Ascending aorta (tissue), 2 donors: ENCODE data around the gene TMEM35B. TPM values are rescaled to one million over a fixed set of nuclear protein-coding genes. Genes with fewer than 3 reads are reported as not detected.
A peak's percentile ranks its signal among the peaks of the same experiment; 100 is the strongest.
"Not testable (repeated sequence)": the region's sequence is repeated elsewhere in the genome, so short reads cannot be mapped to it uniquely, and the experiment has no call there.

Experiments used
- DNase-seq, 2 donors: peaks; one replicate each; pipeline ENCODE4 v3.0.0-alpha.2; 2019; ENCODE audit warnings: low spot score in 2 of 2
- H3K27ac ChIP-seq, 2 donors: fragments of 200-600 bp; sonication (generic); one replicate each; pipeline ENCODE4 v1.5.1; 2016 to 2017; ENCODE audit warnings: mild to moderate bottlenecking in 1 of 2
- H3K27me3 ChIP-seq: fragments of 200-600 bp; sonication (generic); one replicate; pipeline ENCODE4 v1.5.1; 2017
- H3K36me3 ChIP-seq, 2 donors: fragments of 200-600 bp; sonication (generic); one replicate each; pipeline ENCODE4 v1.5.1; 2016
- H3K4me1 ChIP-seq, 2 donors: fragments of 200-600 bp; sonication (generic); one replicate each; pipeline ENCODE4 v1.5.1; 2016 to 2017; ENCODE audit warnings: mild to moderate bottlenecking in 1 of 2
- H3K4me3 ChIP-seq, 2 donors: fragments of 200-600 bp; sonication (generic); one replicate each; pipeline ENCODE4 v1.5.1; 2016 to 2017; ENCODE audit warnings: mild to moderate bottlenecking in 1 of 2
- H3K9me3 ChIP-seq, 2 donors: fragments of 200-600 bp; sonication (generic); one replicate each; pipeline ENCODE4 v1.5.1; 2016
- intact Hi-C: fragments of 100-400 bp; cut with DNase I; formaldehyde crosslinking; loops from one replicate; pipeline ENCODE4 v1.15.1; 2023
- total RNA-seq: library from RNA; depleted of rRNA; stranded (reverse); fragments of >200 nt; gene quantifications from one replicate; pipeline ENCODE4 v1.1.0, GENCODE V29; 2016
- TF ChIP-seq, protein P1 (sequence below), 3 experiments: fragments of 200-600 bp in 2 of 3; fragments of 450-650 bp in 1 of 3; sonication (generic) in 2 of 3; IDR thresholded peaks; one replicate each; pipeline ENCODE4 v1.5.1; 2016 to 2019; ENCODE audit warnings: antibody characterized with exemption in 3 of 3, mild to moderate bottlenecking in 1 of 3, moderate library complexity in 1 of 3

TMEM35B gene
- total RNA-seq, 1 donor from 2014 or later: 16.1 TPM

DNA sequence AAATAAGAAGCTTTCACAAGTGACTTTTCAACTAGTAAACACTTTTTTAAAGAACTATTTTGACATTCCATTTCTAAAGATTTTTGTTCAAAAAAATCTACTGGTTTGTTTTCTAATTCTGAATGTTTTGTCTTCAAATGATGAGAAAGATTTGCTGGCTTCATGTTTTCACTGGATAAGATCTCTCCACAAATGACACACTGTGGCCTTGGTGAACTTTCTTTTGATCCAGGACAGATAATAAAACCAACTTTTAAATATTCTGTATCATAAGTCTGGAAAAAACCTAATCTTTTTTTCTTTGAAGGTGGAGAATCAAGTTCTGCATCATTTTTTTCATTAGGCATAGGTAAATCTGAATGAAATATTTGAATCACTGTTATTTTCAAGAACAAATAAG lies 3.4 kb upstream of the TMEM35B start:
- TF ChIP-seq, protein P1, sequence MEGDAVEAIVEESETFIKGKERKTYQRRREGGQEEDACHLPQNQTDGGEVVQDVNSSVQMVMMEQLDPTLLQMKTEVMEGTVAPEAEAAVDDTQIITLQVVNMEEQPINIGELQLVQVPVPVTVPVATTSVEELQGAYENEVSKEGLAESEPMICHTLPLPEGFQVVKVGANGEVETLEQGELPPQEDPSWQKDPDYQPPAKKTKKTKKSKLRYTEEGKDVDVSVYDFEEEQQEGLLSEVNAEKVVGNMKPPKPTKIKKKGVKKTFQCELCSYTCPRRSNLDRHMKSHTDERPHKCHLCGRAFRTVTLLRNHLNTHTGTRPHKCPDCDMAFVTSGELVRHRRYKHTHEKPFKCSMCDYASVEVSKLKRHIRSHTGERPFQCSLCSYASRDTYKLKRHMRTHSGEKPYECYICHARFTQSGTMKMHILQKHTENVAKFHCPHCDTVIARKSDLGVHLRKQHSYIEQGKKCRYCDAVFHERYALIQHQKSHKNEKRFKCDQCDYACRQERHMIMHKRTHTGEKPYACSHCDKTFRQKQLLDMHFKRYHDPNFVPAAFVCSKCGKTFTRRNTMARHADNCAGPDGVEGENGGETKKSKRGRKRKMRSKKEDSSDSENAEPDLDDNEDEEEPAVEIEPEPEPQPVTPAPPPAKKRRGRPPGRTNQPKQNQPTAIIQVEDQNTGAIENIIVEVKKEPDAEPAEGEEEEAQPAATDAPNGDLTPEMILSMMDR (IDR thresholded peaks at IDR 0.05): no peak
- Histone ChIP-seq H3K36me3 (peaks cover 9 to 16% of the 10 kb centered on the region in 2 donors), H3K9me3 (no peaks in the 10 kb centered on the region), H3K4me3 (no peak overlapping the region), H3K27ac (no peak overlapping the region), H3K27me3 (no peaks in the 10 kb centered on the region), H3K4me1 (peaks cover 7% of the 10 kb centered on the region in 2 donors)
- no peak for DNase-seq
- intact Hi-C loops: loop anchor here (5.0 kb wide), 1 partner anchor 136 kb away; no protein-coding TSS in a partner anchor

DNA sequence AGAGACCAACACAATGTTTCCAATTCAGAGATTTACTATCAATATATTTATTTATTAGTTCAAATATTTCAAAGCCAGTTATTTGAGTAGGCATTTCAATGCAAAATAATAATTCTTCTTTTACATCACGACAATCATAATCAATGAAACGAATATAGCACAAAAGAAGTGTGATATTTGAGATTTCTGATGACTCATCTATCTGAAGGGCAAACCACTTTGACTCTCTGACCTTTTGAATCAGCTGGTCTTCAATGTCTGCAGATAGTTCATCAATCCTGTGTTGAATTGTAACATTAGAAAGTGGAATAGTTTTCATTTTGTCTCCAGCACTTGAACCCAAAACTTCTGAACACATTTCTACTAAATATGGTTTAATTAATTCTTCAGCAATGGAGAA lies 3.0 kb upstream of the TMEM35B start:
- TF ChIP-seq, protein P1 (IDR thresholded peaks at IDR 0.05): no peak
- Histone ChIP-seq H3K27me3 (no peaks in the 10 kb centered on the region), H3K9me3 (no peaks in the 10 kb centered on the region), H3K36me3 (peaks cover 9 to 16% of the 10 kb centered on the region in 2 donors), H3K4me3 (no peak overlapping the region), H3K4me1 (peaks cover 8 to 10% of the 10 kb centered on the region in 2 donors), H3K27ac (no peak overlapping the region)
- DNase-seq: no peak
- intact Hi-C loops: loop anchor here (5.0 kb wide), 1 partner anchor 136 kb away; no protein-coding TSS in a partner anchor

DNA sequence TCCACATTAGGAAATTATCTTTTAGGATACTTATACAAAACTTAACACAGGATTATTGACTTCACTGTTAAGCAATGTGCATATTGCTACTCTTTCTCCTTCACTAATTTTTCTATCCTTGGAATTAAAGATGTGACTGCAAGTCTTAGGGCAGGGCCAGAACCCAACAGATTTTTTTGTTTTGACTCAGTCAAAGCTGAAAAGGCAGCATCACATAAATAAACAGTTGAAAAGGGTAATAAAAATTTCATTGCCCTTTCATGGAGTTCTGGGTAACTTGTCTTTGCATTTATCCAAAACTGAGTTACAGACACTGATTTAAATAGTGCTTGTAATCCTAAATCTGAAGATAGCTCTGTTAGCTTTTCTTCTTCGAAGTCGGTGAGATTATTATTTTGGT lies 1.9 kb upstream of the TMEM35B start:
- Histone ChIP-seq H3K27me3 (no peaks in the 10 kb centered on the region), H3K4me1 (peaks cover 8 to 15% of the 10 kb centered on the region in 2 donors), H3K4me3 (no peak overlapping the region), H3K9me3 (no peaks in the 10 kb centered on the region), H3K36me3 (peaks cover 6 to 16% of the 10 kb centered on the region in 2 donors), H3K27ac (no peak overlapping the region)
- no peak for DNase-seq
- TF ChIP-seq, protein P1 (IDR thresholded peaks at IDR 0.05): no peak
- intact Hi-C loops: loop anchor here (5.0 kb wide), 1 partner anchor 135 kb away; no protein-coding TSS in a partner anchor

DNA sequence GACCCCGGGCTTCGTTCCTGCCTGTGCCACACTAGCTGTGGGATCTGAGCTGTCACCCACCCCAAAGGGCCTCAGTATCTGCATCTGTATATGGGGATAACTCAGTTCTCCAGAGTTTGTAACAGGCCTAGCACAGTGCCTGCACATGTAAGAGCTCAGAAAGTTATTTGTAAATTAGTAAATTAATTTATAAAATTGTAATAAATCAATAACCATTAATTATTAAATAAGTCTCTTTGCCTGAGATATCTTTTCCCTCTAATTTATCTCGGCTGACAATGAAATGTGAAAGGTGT lies 410 bp upstream of the TMEM35B start:
- Histone ChIP-seq H3K4me1 (peaks cover 8 to 15% of the 10 kb centered on the region in 2 donors), H3K27ac (peak overlapping the region; percentile 95 to 96), H3K4me3 (peak overlapping the region; percentile 70 to 92), H3K36me3 (peaks cover 0 to 13% of the 10 kb centered on the region in 2 donors)
- not testable (repeated sequence) for H3K27me3 ChIP-seq, DNase-seq, H3K9me3 ChIP-seq
- intact Hi-C loops: loop anchor here (1.0 to 5.0 kb wide), 2 partner anchors 94 to 133 kb away; partner anchors contain the start of gene ZMYM1

DNA sequence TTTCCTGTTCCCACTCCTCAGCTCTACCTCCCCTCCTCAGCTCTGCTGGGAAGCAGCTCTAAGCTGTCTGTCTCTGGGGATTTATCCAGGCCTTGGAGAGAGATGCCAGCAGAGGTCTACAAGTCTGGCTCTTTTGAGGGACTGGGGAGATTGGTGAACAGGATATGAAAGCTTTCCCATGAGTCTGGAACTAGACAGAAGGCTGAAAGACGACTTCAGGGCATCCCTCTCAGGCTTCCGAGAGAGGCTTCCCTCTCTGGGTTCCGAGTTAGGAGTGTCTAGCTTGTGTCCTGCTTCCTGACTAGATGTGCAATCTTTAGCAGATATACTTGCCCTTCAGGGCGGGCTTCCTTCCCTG lies 733 bp downstream of the TMEM35B start:
- intact Hi-C loops: loop anchor here (5.0 kb wide), 1 partner anchor 48 kb away; the partner anchor contains the start of gene ZMYM6
- DNase-seq: no peak

DNA sequence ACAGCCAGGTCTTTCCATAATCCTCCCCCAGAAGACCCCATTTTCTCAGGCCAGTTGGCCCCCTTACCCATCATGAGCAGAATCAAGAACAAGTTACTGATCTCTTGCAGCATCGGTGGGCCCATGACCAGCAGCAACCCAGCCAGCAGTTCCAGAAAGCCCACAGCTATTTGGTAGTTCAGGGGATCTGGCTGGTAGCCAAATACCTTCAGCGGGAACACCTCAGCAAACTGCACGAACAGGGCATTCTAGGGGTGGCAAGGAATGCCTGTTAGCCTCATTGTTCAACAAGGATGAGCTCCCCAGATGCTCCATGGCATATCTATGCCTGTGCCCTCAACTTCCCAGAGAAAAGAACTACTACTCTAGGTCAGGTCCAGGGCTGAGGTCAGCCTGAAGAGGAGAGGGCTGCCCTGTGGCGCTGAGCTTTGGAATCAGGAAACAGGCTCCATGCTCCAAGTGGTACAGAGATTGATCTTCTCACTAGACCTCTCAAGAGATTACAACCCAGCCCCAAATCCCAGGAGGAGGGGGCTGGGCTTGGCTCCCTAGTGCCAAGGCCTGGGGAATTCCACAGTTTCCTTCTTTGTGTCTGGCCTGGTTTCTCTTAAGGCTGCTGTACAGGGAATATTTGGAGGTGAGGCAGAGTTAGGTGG lies 1.3 kb downstream of the TMEM35B start:
- H3K27me3 ChIP-seq: no peaks in the 10 kb centered on the region
- TF ChIP-seq, protein P1 (IDR thresholded peaks at IDR 0.05): no peak
- no peaks in the 10 kb centered on the region for H3K9me3 ChIP-seq
- peaks cover 0 to 4% of the 10 kb centered on the region in 2 donors for H3K36me3 ChIP-seq
- DNase-seq: no peak
- intact Hi-C loops: loop anchor here (5.0 kb wide), 1 partner anchor 48 kb away; the partner anchor contains the start of gene ZMYM6
- H3K4me1 ChIP-seq: peaks cover 8 to 15% of the 10 kb centered on the region in 2 donors
- peak overlapping the region; percentile 70 to 92 for H3K4me3 ChIP-seq
- peak overlapping the region; percentile 95 to 96 for H3K27ac ChIP-seq

More for the DNA sequence above, 733 bp downstream of the TMEM35B start:
- no peaks in the 10 kb centered on the region for H3K27me3 ChIP-seq
- H3K4me1 ChIP-seq: peaks cover 8 to 15% of the 10 kb centered on the region in 2 donors
- peaks cover 0 to 7% of the 10 kb centered on the region in 2 donors for H3K36me3 ChIP-seq
- H3K9me3 ChIP-seq: no peaks in the 10 kb centered on the region
- peak overlapping the region; percentile 95 to 96 for H3K27ac ChIP-seq
- H3K4me3 ChIP-seq: peak overlapping the region; percentile 70 to 92
- TF ChIP-seq, protein P1 (IDR thresholded peaks at IDR 0.05): no peak
